ENCODE measurements around the gene KCTD3. TPM values are rescaled to one million over a fixed set of nuclear protein-coding genes. Genes with fewer than 3 reads are reported as not detected.

Gene KCTD3
- total RNA-seq, 1 experiment from 2014 or later, result 34.7 TPM

GRCh38 chr1:215595231-215595630 is 28.1 kb downstream of the KCTD3 start:
- H3K36me3 ChIP-seq (ENCODE audit: control insufficient read depth, insufficient read depth, low read length), result peaks cover 11% of the 10 kb centered on the region
- in situ Hi-C loops (cut with HindIII; ENCODE audit: low pct_unique_long_range_greater_than_20kb, low sequenced_read_pairs), result no loop called here
- intact Hi-C loops (cut with micrococcal nuclease; ENCODE audit: unreplicated experiment), result no loop called here
- no peak for ATAC-seq
- no peaks in the 10 kb centered on the region for H3K9me3 ChIP-seq (ENCODE audit: control insufficient read depth, insufficient read depth, low read depth, low read length)
- ChIA-PET CTCF (no interaction called here), POLR2A (no interaction called here)
- H3K27me3 ChIP-seq (ENCODE audit: control insufficient read depth, insufficient read depth, low read length), result no peaks in the 10 kb centered on the region
- no peaks in the 10 kb centered on the region; the same call in 1 of the 2 replicates for H3K4me1 ChIP-seq (ENCODE audit: control insufficient read depth, insufficient read depth, low read length)
- no TSS peak for BruUV-seq (replicated peaks)
- TF ChIP-seq TCF7L2 (IDR thresholded peaks at IDR 0.05; ENCODE audit: low read depth, low read length) (no peak), SIN3A (IDR thresholded peaks at IDR 0.05; ENCODE audit: borderline replicate concordance, insufficient read depth, low read depth, low read length) (no peak), REST (IDR thresholded peaks at IDR 0.05; ENCODE audit: insufficient read depth in 1 of 2, low read depth in 2 of 2, low read length in 1 of 2) (no peak)
- H3K27ac ChIP-seq (ENCODE audit: low read length), result no peak overlapping the region
- no peak for DNase-seq (ENCODE audit: low read depth, low spot score)
- no peak overlapping the region for H3K4me3 ChIP-seq (ENCODE audit: low read depth in 2 of 2, low read length in 2 of 2)

GRCh38 chr1:215597961-215598360 is 30.9 kb downstream of the KCTD3 start:
- CTCF ChIA-PET, result no interaction called here
- TF ChIP-seq POLR2AphosphoS5 (IDR thresholded peaks at IDR 0.05; ENCODE audit: low read depth, low read length) (no peak), CTCF (IDR thresholded peaks at IDR 0.05) (no peak), REST (IDR thresholded peaks at IDR 0.05; ENCODE audit: insufficient read depth in 1 of 2, low read depth in 2 of 2, low read length in 1 of 2) (no peak), SIN3A (IDR thresholded peaks at IDR 0.05; ENCODE audit: borderline replicate concordance, insufficient read depth, low read depth, low read length) (no peak), TCF7L2 (IDR thresholded peaks at IDR 0.05; ENCODE audit: low read depth, low read length) (no peak)
- intact Hi-C loops (cut with micrococcal nuclease; ENCODE audit: unreplicated experiment), result no loop called here
- Histone ChIP-seq H3K4me1 (ENCODE audit: control insufficient read depth, insufficient read depth, low read length) (no peaks in the 10 kb centered on the region; the same call in 1 of the 2 replicates), H3K9me3 (ENCODE audit: control insufficient read depth, insufficient read depth, low read depth, low read length) (no peaks in the 10 kb centered on the region), H3K4me3 (ENCODE audit: low read depth in 2 of 2, low read length in 2 of 2) (no peak overlapping the region), H3K27ac (ENCODE audit: low read length) (no peak overlapping the region), H3K27me3 (ENCODE audit: control insufficient read depth, insufficient read depth, low read length) (no peaks in the 10 kb centered on the region), H3K36me3 (ENCODE audit: control insufficient read depth, insufficient read depth, low read length) (peaks cover 20% of the 10 kb centered on the region)
- ATAC-seq (no peak), DNase-seq (ENCODE audit: low read depth, low spot score) (no peak)
- POLR2A ChIA-PET, result no interaction called here
- no TSS peak for BruUV-seq (replicated peaks)
- in situ Hi-C loops (cut with HindIII; ENCODE audit: low pct_unique_long_range_greater_than_20kb, low sequenced_read_pairs), result no loop called here
